Measurements from ENCODE around the gene PLD6.

PLD6 gene

DNA sequence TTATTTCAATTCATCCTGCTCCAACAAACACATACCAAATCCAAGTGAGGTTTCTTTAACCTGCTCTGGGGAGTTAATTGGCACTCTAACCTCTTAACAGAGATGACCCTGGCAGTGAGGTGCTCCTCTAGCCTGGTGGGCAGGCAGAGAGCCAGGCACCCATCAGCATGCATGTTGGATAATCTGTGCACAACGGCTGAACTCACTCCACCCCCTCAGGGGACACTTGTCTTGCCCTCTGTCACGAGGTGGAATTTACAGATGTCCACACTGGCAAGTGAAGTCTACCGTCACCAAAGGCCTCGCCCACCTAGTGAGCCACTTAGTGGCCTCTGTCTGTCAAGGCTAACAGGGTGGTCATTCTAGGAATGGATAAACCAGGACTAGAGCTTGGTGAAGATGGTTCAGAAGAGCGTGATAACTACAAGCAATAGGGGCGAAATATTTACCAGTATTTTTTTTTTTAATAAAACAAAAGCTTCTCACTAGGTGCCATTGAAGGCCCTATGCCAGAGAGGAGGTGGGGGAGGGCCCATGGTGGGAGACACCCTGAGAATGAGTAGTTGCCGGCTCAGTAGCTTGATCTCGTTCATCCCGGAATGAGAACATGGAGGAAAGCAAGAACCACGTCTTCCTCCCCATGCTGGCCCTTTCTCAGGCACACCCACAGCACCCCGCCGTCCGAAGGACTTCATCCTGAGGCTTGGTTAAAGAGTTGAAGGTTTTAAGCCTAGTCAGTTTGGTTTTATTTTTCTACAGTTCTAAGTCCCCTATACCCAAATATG is 25.2 kb downstream of the PLD6 start:
- no peak for DNase-seq (ENCODE audit: extremely low read depth, low read depth)
- TF ChIP-seq, protein P1, sequence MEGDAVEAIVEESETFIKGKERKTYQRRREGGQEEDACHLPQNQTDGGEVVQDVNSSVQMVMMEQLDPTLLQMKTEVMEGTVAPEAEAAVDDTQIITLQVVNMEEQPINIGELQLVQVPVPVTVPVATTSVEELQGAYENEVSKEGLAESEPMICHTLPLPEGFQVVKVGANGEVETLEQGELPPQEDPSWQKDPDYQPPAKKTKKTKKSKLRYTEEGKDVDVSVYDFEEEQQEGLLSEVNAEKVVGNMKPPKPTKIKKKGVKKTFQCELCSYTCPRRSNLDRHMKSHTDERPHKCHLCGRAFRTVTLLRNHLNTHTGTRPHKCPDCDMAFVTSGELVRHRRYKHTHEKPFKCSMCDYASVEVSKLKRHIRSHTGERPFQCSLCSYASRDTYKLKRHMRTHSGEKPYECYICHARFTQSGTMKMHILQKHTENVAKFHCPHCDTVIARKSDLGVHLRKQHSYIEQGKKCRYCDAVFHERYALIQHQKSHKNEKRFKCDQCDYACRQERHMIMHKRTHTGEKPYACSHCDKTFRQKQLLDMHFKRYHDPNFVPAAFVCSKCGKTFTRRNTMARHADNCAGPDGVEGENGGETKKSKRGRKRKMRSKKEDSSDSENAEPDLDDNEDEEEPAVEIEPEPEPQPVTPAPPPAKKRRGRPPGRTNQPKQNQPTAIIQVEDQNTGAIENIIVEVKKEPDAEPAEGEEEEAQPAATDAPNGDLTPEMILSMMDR (IDR thresholded peaks at IDR 0.05; ENCODE audit: low read depth, low read length), result no peak

DNA sequence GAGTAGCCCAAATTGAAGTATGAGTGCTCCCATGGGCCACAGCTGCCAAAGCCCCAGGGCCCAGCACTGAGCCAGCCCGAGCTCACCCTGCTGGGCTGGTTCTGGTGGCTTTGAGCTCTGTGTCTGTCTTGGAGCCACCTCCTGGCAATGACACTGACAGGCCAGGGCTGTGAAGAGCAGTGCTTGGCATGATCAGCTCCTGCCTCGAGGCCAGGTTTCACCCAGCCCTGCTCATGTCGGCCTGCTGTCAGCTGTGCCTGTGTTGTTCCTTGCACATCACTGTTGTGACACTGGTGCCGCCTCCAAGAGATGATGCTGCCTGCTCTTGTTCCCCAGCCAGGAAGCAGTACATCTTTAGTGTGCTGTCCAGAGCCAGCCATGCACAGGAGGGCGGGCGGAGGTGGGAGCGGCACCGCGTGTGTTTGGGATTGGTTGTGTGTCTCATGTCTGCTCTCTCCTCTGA is 26.0 kb downstream of the PLD6 start:
- TF ChIP-seq, protein P1 (IDR thresholded peaks at IDR 0.05; ENCODE audit: low read depth, low read length), result no peak
- DNase-seq (ENCODE audit: extremely low read depth, low read depth), result no peak

DNA sequence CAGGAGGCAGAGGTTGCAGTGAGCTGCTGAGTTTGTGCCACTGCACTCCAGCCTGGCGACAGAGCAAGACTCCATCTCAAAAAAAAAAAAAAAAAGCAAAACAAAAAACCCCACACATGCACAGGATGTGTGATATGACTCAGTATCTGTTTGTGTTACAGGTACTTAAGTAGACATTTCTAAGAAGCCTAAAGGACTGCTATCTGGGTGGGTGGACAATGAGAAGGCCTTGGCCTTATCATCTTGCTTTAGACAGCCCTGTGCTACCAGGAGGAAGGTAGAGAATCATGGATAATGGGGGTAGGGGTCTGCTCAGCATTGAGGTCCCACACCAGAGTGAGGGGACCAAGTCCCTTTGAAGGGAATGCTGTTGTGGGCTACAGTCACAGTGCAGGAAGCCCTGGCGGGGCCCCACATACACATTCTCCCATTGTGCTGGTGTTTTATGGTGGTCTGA is 26.7 kb downstream of the PLD6 start:
- no peak for DNase-seq (ENCODE audit: extremely low read depth, low read depth)
- TF ChIP-seq, protein P1 (IDR thresholded peaks at IDR 0.05; ENCODE audit: low read depth, low read length), result no peak

DNA sequence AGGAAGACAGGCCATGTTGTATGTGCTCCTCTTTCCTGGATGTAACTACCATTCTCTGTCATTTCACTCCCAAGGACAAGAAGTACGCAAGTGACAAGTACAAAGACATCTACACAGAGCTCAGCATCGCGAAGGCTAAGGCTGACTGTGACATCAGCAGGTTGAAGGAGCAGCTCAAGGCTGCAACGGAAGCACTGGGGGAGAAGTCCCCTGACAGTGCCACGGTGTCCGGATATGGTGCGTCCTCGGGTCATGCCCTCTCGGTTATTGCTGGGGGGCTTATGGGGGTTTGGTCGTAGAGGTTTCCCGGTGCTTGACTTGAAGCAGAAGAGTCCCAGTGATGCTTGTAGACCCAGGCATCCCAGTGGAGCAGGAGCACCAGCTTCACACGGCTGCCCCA is 29.0 kb downstream of the PLD6 start:
- TF ChIP-seq, protein P1 (IDR thresholded peaks at IDR 0.05; ENCODE audit: low read depth, low read length), result no peak
- no peak for DNase-seq (ENCODE audit: extremely low read depth, low read depth)

DNA sequence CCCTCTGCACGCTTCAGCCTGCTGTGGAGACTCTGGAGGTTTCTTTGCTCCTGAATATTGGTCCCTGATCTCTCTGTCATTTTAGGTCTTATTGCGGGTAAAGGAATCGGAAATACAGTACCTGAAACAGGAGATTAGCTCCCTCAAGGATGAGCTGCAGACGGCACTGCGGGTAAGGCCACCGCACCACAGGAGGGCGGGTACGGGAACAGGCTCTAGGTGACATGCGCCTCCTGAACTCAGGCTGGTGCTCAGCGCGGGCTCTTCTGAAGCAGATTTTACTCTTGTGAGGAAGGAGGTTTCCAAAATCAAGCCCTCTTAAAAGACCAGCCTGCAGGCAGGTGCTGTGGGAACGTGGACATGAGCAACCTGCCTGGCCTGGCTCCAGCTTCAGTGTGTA is 29.8 kb downstream of the PLD6 start:
- TF ChIP-seq, protein P1 (IDR thresholded peaks at IDR 0.05; ENCODE audit: low read depth, low read length), result no peak
- no peak for DNase-seq (ENCODE audit: extremely low read depth, low read depth)

DNA sequence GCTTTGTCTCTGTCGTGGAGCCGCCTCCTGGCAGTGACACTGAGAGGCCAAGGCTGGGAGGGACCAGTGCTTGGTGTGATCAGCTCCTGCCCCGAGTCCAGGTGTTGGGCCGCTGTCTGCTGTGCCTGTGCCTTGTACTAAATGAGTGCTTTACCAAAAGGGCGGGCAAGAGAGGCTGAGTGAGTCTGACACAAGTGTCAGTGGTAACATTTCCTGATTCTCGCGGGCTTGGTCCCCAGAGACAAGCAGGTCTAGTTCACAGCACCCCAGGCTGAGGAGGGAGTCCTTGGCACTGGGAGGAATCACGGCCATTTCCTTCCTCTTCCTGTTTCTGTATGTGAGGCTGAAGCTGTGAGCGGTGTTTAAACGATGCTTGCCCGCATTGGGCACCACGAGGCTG is 30.2 kb downstream of the PLD6 start:
- TF ChIP-seq, protein P1 (IDR thresholded peaks at IDR 0.05; ENCODE audit: low read depth, low read length), result no peak
- DNase-seq (ENCODE audit: extremely low read depth, low read depth), result no peak

DNA sequence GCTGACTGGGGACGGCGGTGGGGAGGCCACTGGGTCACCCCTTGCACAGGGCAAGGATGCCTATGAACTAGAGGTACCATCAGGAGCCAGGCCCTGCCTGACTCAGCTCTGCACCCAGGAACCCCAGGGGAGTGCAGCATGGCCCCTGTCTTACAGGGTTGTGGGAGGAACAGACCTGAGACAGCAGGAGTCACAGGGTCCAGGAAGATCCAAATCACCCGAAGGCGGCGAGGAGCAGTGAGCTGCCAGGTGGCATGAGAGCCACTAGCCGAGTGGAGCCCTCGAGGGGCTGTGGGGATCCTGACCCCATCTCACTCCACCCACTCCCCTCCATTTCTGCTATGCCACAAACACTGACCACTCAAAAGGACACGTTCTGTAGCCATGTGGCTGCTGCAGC is 30.8 kb downstream of the PLD6 start:
- no peak for DNase-seq (ENCODE audit: extremely low read depth, low read depth)
- TF ChIP-seq, protein P1 (IDR thresholded peaks at IDR 0.05; ENCODE audit: low read depth, low read length), result no peak
